GM12878 (cell line): Measurements from ENCODE around the gene MYO1D. TPM values are rescaled to one million over a fixed set of nuclear protein-coding genes. Genes with fewer than 3 reads are reported as not detected.

Experiments
- ATAC-seq: fragments of 200-7000 bp; cut with Tn5 transposase; 3 replicates; pipeline ENCODE4 v1.9.1; 2020; ENCODE audit warnings: mild to moderate bottlenecking, moderate library complexity
- BruUV-seq: library from RNA; stranded (reverse); fragments of 400-500 nt; replicated peaks from 2 replicates; lab custom pipeline; 2021; lab: Mats Ljungman, UMichigan
- CTCF ChIA-PET: fragments of 300-600 bp; sonication (Branson Sonifier 250); formaldehyde crosslinking; extraction: SDS; loops from one replicate; lab custom pipeline; 2021; ENCODE audit warnings: inconsistent platforms; lab: Yijun Ruan, JAX
- POLR2A ChIA-PET: fragments of 350-600 bp; formaldehyde crosslinking; extraction: SDS; loops from one replicate; lab custom pipeline; 2021; ENCODE audit warnings: inconsistent platforms; lab: Charles Lee
- RAD21 ChIA-PET: fragments of 300-600 bp; sonication (Branson Sonifier 250); formaldehyde crosslinking; loops from one replicate; lab custom pipeline; 2023; ENCODE audit warnings: antibody characterized with exemption; ENCODE audit not compliant: unreplicated experiment; lab: Charles Lee
- SMC1A ChIA-PET: fragments of 300-600 bp; sonication (Branson Sonifier 250); formaldehyde crosslinking; loops from one replicate; lab custom pipeline; 2023; ENCODE audit not compliant: unreplicated experiment, uncharacterized antibody; lab: Charles Lee
- DNase-seq: peaks from one replicate; pipeline ENCODE4 v3.0.0-alpha.2; 2011; ENCODE audit warnings: low read depth, low spot score
- FAIRE-seq: peaks from 3 replicates; lab custom pipeline; 2011; peaks lifted over from hg19 to GRCh38; lab: Jason Lieb, UNC
- H2AFZ ChIP-seq: 2 replicates; pipeline ENCODE4 v1.6.0; 2011; ENCODE audit warnings: low read depth, low read length, control low read depth; ENCODE audit not compliant: control insufficient read depth
- H3K27ac ChIP-seq: 2 replicates; pipeline ENCODE4 v1.5.1; 2011; ENCODE audit warnings: control low read depth; ENCODE audit not compliant: control insufficient read depth, insufficient read depth
- H3K27me3 ChIP-seq, 2 experiments: replicated peaks in 1 of 2; 2 replicates each; pipeline versions ENCODE4 v1.6.0 to v1.6.1; 2011; ENCODE audit warnings: low read length in 1 of 2; ENCODE audit not compliant: control insufficient read depth in 2 of 2, insufficient read depth in 2 of 2
- H3K36me3 ChIP-seq, 2 experiments: 2 replicates each; pipeline ENCODE4 v1.5.1; 2011; ENCODE audit warnings: low read length in 1 of 2; ENCODE audit not compliant: control insufficient read depth in 2 of 2, insufficient read depth in 2 of 2
- H3K4me1 ChIP-seq: 2 replicates; pipeline ENCODE4 v1.6.1; 2011; ENCODE audit warnings: mild to moderate bottlenecking, low read length, moderate library complexity, mixed read lengths; ENCODE audit not compliant: control insufficient read depth, insufficient read depth
- H3K4me2 ChIP-seq: 2 replicates; pipeline ENCODE4 v1.6.0; 2011; ENCODE audit warnings: control low read depth; ENCODE audit not compliant: control insufficient read depth, insufficient read depth
- H3K4me3 ChIP-seq: fragments of 200-600 bp; sonication (generic); 2 replicates; pipeline ENCODE4 v1.5.1; 2016
- H3K79me2 ChIP-seq: 2 replicates; pipeline ENCODE4 v1.6.0; 2011; ENCODE audit warnings: low read length; ENCODE audit not compliant: control insufficient read depth, insufficient read depth
- H3K9ac ChIP-seq: 2 replicates; pipeline ENCODE4 v1.8.0; 2011; ENCODE audit warnings: low read length, control low read depth, mixed read lengths; ENCODE audit not compliant: control insufficient read depth, insufficient read depth
- H3K9me3 ChIP-seq: replicated peaks from 3 replicates; pipeline ENCODE4 v1.5.1; 2011; ENCODE audit warnings: mild to moderate bottlenecking, low read length; ENCODE audit not compliant: control insufficient read depth, insufficient read depth
- H4K20me1 ChIP-seq: 2 replicates; pipeline ENCODE4 v1.6.0; 2011; ENCODE audit not compliant: control insufficient read depth, insufficient read depth
- ATF2 ChIP-seq: IDR thresholded peaks from 2 replicates; pipeline ENCODE4 v1.6.1; 2012; ENCODE audit warnings: low read length, inconsistent platforms
- BRCA1 ChIP-seq: IDR thresholded peaks from 2 replicates; pipeline ENCODE4 v1.6.1; 2011; ENCODE audit warnings: low read depth, low read length, improper control_type of control experiment
- DPF2 ChIP-seq: fragments of 450-650 bp; IDR thresholded peaks from 2 replicates; pipeline ENCODE4 v1.6.1; 2017; ENCODE audit warnings: mild to moderate bottlenecking
- EP300 ChIP-seq, 2 experiments: fragments of 150-350 bp in 1 of 2; IDR thresholded peaks; 2 replicates each; pipeline ENCODE4 v1.6.1; 2011 to 2012; ENCODE audit warnings: low read depth in 2 of 2, low read length in 2 of 2, borderline replicate concordance in 1 of 2, improper control_type of control experiment in 1 of 2, inconsistent platforms in 1 of 2; ENCODE audit not compliant: control insufficient read depth in 1 of 2
- IRF5 ChIP-seq: fragments of 450-650 bp; IDR thresholded peaks from 2 replicates; pipeline ENCODE4 v1.6.1; 2017; ENCODE audit warnings: borderline replicate concordance
- NBN ChIP-seq: fragments of 450-650 bp; IDR thresholded peaks from 2 replicates; pipeline ENCODE4 v1.6.1; 2016
- POLR2AphosphoS5 ChIP-seq: IDR thresholded peaks from 2 replicates; pipeline ENCODE4 v1.6.1; 2011; ENCODE audit warnings: mild to moderate bottlenecking, low read length, inconsistent platforms
- RELA ChIP-seq: fragments of 450-650 bp; IDR thresholded peaks from 2 replicates; pipeline ENCODE4 v1.8.0; 2014; ENCODE audit warnings: borderline replicate concordance; ENCODE audit not compliant: partially characterized antibody
- ZNF24 ChIP-seq: fragments of 450-650 bp; IDR thresholded peaks from 2 replicates; pipeline ENCODE4 v1.6.1; 2017; ENCODE audit warnings: antibody characterized with exemption, mild to moderate bottlenecking
- WGBS: methylation state at CpG from one replicate; pipeline ENCODE4 v1.1.6; 2016; ENCODE audit warnings: low lambda C conversion rate; ENCODE audit not compliant: insufficient replicate concordance, insufficient coverage; ENCODE audit errors: missing lambda C conversion rate; 5-methylcytosine and 5-hydroxymethylcytosine counted together
- in situ Hi-C: fragments of 300-500 bp; cut with MboI; formaldehyde crosslinking; loops from 9 replicates; pipeline ENCODE4 v1.14.3; 2018; ENCODE audit warnings: mixed read lengths
- intact Hi-C: fragments of 100-400 bp; cut with micrococcal nuclease; formaldehyde crosslinking; loops from one replicate; pipeline ENCODE4 v1.14.2; 2022; ENCODE audit not compliant: unreplicated experiment
- polyA plus RNA-seq, 11 experiments: library from polyadenylated mRNA; depleted of rRNA in 4 of 11; unstranded in 6 of 11; stranded (reverse) in 5 of 11; fragments of >200 nt; fragmentation: Nextera tagmentation in 4 of 11; fragmentation: Illumina TruSeq in 1 of 11; extraction: Ambion mirVana in 4 of 11; extraction: Trizol in 1 of 11; gene quantifications; 1 replicate in 1 of 11; 2 replicates in 10 of 11; pipeline versions ENCODE4 v1.2.1 to v1.2.3, GENCODE V29; 2011 to 2016; ENCODE audit warnings: inconsistent platforms in 2 of 11, missing spikeins in 2 of 11, low read depth in 1 of 11
- total RNA-seq, 4 experiments: library from RNA; depleted of rRNA in 3 of 4; stranded (reverse); fragments of >200 nt in 3 of 4; fragmentation: Illumina TruSeq in 1 of 4; extraction: Trizol in 1 of 4; gene quantifications; 2 replicates each; pipeline versions ENCODE4 v1.2.1 to v1.2.3, GENCODE V29; 2013 to 2021
- TF ChIP-seq, protein P1 (sequence below): fragments of 450-650 bp; conservative IDR thresholded peaks from 2 replicates; pipeline ENCODE4 v1.6.1; 2017; ENCODE audit warnings: mild to moderate bottlenecking, moderate library complexity

MYO1D gene
- total and polyA plus RNA-seq, 10 of the 15 experiments (the other 5 are each of a cell fraction or from before 2014, with no cell fraction given), result 1.8 to 37.7 (median 25.4) TPM

DNA sequence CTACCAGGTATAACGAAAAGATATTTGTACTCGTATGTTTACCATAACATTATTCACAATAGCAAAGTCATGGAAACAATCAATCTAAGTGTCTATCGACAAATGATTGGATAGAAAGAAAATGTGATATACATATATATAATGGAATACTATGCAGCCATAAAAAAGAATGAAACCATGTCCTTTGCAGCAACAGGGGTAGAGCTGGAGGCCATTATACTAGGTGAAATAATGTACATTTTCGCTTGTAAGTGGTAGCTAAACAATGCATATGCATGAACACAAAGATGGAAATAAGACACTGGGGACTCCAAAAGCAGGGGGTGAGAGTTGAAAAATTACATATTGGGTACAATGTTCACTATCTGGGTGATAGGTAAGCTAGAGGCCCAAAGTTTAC, 124.0 kb downstream of the MYO1D start:
- no peak overlapping the region for H3K4me3 ChIP-seq
- no TSS peak for BruUV-seq
- 94% methylated on average over 4 of the region's 4 CpGs for WGBS
- H3K4me2 ChIP-seq, result no peak overlapping the region
- CTCF ChIA-PET, result interaction anchor here (0.7 to 6.1 kb wide), 3 partner anchors 16 to 268 kb away, joined by 3 to 57 read pairs (median 4); partner anchors contain the start of gene CDK5R1
- H3K27ac ChIP-seq, result no peak overlapping the region
- RAD21 ChIA-PET, result interaction anchor here (3.0 kb wide), 1 partner anchor 269 kb away, joined by 22 read pairs; no protein-coding TSS in a partner anchor
- H2AFZ ChIP-seq, result no peak overlapping the region
- no peaks in the 10 kb centered on the region for H3K9me3 ChIP-seq
- SMC1A ChIA-PET, result interaction anchor here (2.7 to 6.1 kb wide), 2 partner anchors 269 to 289 kb away, joined by 17 to 28 read pairs; no protein-coding TSS in a partner anchor
- no peaks in the 10 kb centered on the region for H4K20me1 ChIP-seq
- no peak overlapping the region for H3K9ac ChIP-seq
- H3K79me2 ChIP-seq, result no peaks in the 10 kb centered on the region
- POLR2A ChIA-PET, result no interaction called here
- no peaks in the 10 kb centered on the region for H3K4me1 ChIP-seq
- FAIRE-seq, result no peak
- no peaks in the 10 kb centered on the region for H3K36me3 ChIP-seq
- intact Hi-C loops (no loop called here), in situ Hi-C loops (no loop called here)
- no peak for ATAC-seq
- TF ChIP-seq POLR2AphosphoS5 (no peak), DPF2 (no peak), BRCA1 (no peak), NBN (no peak), RELA (no peak), EP300 (IDR thresholded peaks at IDR 0.05; ENCODE audit: borderline replicate concordance in 1 of 2, control insufficient read depth in 1 of 2, low read depth in 2 of 2, low read length in 2 of 2) (no peak), ATF2 (no peak), ZNF24 (no peak), IRF5 (no peak)
- TF ChIP-seq, protein P1, sequence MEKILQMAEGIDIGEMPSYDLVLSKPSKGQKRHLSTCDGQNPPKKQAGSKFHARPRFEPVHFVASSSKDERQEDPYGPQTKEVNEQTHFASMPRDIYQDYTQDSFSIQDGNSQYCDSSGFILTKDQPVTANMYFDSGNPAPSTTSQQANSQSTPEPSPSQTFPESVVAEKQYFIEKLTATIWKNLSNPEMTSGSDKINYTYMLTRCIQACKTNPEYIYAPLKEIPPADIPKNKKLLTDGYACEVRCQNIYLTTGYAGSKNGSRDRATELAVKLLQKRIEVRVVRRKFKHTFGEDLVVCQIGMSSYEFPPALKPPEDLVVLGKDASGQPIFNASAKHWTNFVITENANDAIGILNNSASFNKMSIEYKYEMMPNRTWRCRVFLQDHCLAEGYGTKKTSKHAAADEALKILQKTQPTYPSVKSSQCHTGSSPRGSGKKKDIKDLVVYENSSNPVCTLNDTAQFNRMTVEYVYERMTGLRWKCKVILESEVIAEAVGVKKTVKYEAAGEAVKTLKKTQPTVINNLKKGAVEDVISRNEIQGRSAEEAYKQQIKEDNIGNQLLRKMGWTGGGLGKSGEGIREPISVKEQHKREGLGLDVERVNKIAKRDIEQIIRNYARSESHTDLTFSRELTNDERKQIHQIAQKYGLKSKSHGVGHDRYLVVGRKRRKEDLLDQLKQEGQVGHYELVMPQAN, result no peak
- H3K27me3 ChIP-seq, result no peaks in the 10 kb centered on the region
- DNase-seq, result no peak
